Left ventricle myocardium inferior (tissue), 1 donor: ENCODE measurements around the gene EFNA2. TPM values are rescaled to one million over a fixed set of nuclear protein-coding genes. Genes with fewer than 3 reads are reported as not detected.

ENCODE experiments used
- DNase-seq: peaks from one replicate; pipeline ENCODE4 v3.0.0-alpha.2; 2020
- H3K27ac ChIP-seq: fragments of 200-600 bp; replicated peaks from 2 replicates; pipeline ENCODE4 v1.8.0; 2021
- H3K27me3 ChIP-seq: fragments of 200-600 bp; 2 replicates; pipeline ENCODE4 v1.8.0; 2021; ENCODE audit warnings: low read depth
- H3K36me3 ChIP-seq: fragments of 200-600 bp; 2 replicates; pipeline ENCODE4 v1.8.0; 2021
- H3K4me1 ChIP-seq: fragments of 200-600 bp; 2 replicates; pipeline ENCODE4 v1.8.0; 2021
- H3K4me3 ChIP-seq: fragments of 200-600 bp; 2 replicates; pipeline ENCODE4 v1.8.0; 2021; ENCODE audit warnings: mild to moderate bottlenecking, moderate library complexity
- H3K9me3 ChIP-seq: fragments of 200-600 bp; replicated peaks from 2 replicates; pipeline ENCODE4 v1.8.0; 2021
- intact Hi-C: fragments of 100-400 bp; cut with micrococcal nuclease; formaldehyde crosslinking; loops from one replicate; pipeline ENCODE4 v1.11.0; 2022
- total RNA-seq: library from RNA; stranded (reverse); fragmentation: NEBNext Ultra II Directional; extraction: Animal tissue kit (Norgen Biotek cat#: 25700); gene quantifications from one replicate; pipeline ENCODE4 v1.2.1, GENCODE V29; 2021
- TF ChIP-seq, protein P1 (sequence below): fragments of 200-600 bp; IDR thresholded peaks from 2 replicates; pipeline ENCODE4 v1.8.0; 2021; ENCODE audit warnings: antibody characterized with exemption, mild to moderate bottlenecking, borderline replicate concordance
- donor health status: DM: no; HTN: yes; CAD: no; lungs with severe emphysema.

EFNA2 gene
- total RNA-seq, 1 donor from 2014 or later, result not detected

DNA sequence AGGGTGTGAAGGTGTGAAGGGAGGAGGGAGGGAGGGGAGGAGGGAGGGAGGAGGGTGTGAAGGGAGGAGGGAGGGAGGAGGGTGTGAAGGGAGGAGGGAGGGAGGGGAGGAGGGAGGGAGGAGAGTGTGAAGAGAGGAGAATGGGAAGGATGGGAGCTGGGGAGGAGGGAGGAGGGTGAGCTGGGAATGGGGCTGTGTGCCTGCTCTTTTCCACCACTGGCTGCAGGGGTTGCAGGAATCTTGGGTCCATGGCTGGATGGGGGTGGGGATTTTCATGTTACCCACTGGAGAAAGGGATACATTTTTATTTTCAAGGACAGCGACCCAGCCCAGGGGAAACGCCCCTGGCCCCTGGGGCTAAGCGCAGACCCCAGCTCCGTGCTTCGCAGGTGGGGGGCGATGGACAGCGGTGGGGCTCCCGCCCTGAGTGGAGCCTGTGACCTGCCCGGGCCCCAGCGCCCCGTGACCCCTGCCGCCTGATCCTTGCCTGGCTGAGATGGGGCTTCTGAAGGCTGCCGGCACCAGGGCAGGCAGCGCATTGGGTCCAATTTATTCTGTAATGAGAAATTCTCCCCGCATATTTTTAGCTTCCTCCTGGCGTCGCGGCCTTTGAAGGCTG, 3.0 kb upstream of the EFNA2 start:
- Histone ChIP-seq H3K36me3 (peaks cover 9% of the 10 kb centered on the region), H3K27ac (no peak overlapping the region), H3K4me3 (no peak overlapping the region), H3K27me3 (peaks cover 46% of the 10 kb centered on the region), H3K4me1 (peaks cover 20% of the 10 kb centered on the region), H3K9me3 (no peaks in the 10 kb centered on the region)
- no peak for DNase-seq
- TF ChIP-seq, protein P1, sequence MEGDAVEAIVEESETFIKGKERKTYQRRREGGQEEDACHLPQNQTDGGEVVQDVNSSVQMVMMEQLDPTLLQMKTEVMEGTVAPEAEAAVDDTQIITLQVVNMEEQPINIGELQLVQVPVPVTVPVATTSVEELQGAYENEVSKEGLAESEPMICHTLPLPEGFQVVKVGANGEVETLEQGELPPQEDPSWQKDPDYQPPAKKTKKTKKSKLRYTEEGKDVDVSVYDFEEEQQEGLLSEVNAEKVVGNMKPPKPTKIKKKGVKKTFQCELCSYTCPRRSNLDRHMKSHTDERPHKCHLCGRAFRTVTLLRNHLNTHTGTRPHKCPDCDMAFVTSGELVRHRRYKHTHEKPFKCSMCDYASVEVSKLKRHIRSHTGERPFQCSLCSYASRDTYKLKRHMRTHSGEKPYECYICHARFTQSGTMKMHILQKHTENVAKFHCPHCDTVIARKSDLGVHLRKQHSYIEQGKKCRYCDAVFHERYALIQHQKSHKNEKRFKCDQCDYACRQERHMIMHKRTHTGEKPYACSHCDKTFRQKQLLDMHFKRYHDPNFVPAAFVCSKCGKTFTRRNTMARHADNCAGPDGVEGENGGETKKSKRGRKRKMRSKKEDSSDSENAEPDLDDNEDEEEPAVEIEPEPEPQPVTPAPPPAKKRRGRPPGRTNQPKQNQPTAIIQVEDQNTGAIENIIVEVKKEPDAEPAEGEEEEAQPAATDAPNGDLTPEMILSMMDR, result no peak
- intact Hi-C loops, result no loop called here

DNA sequence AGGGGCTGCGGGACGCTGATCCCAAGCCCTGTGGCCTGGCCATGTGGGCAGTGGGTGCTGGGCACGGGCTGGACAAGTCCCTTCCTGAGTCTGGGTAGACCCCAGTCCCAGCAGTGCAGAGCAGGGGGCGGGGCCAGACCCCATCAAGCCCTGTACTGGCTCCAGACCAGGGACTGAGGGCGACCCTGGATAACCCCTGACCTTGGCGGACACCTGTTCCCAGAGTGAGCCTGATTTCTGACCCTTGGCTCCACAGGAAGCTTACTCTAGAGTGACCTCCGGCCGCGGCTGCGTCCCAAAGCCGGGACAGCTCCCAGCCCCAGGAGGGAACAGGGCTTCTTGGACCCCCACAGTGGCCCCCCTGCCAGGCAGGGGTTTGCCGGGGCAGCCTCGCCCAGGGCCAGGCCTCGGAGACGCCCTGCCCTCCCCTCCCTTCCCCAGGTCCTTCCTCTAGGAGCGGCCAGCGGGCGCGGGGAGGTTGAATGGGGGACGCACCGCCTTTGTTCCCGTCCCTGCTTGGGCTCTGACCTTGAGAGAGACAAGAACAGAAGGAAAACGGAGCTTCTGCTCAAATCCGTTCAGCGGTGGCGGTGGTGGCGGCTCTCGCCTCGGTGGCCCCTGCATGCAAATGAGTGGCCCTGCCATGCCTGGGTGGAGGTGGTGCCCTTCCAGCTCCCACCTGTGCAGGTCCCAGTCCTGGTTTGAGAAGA, 2.3 kb upstream of the EFNA2 start:
- H3K27ac ChIP-seq, result no peak overlapping the region
- peaks cover 20% of the 10 kb centered on the region for H3K4me1 ChIP-seq

DNA sequence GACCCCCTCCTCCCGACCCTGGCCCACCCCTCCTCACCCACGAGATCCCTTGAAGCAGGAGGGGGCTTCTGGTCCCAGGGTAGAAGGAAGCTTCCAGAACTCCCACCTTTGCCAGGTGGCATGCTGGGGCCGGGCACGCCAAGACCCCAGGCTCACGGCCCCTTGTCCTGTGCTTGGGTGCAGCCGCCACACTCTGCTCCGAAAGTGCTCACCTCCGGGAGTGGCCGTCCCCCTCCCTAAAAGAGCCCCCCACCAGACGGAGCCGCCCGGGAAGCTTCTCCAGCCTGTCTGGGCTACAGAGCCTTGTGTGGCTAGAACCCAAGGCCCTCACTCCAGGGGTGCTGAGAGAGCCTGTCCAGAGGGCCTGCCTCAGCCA, 1.8 kb upstream of the EFNA2 start:
- TF ChIP-seq, protein P1, result no peak
- Histone ChIP-seq H3K27ac (no peak overlapping the region), H3K4me3 (no peak overlapping the region), H3K9me3 (no peaks in the 10 kb centered on the region), H3K36me3 (peaks cover 6% of the 10 kb centered on the region), H3K27me3 (peaks cover 58% of the 10 kb centered on the region), H3K4me1 (peaks cover 20% of the 10 kb centered on the region)
- intact Hi-C loops, result no loop called here
- no peak for DNase-seq

More for the DNA sequence above, 2.3 kb upstream of the EFNA2 start:
- H3K4me3 ChIP-seq, result no peak overlapping the region
- intact Hi-C loops, result no loop called here
- H3K27me3 ChIP-seq, result peaks cover 53% of the 10 kb centered on the region
- TF ChIP-seq, protein P1, result no peak
- no peaks in the 10 kb centered on the region for H3K9me3 ChIP-seq
- peaks cover 9% of the 10 kb centered on the region for H3K36me3 ChIP-seq
- no peak for DNase-seq

DNA sequence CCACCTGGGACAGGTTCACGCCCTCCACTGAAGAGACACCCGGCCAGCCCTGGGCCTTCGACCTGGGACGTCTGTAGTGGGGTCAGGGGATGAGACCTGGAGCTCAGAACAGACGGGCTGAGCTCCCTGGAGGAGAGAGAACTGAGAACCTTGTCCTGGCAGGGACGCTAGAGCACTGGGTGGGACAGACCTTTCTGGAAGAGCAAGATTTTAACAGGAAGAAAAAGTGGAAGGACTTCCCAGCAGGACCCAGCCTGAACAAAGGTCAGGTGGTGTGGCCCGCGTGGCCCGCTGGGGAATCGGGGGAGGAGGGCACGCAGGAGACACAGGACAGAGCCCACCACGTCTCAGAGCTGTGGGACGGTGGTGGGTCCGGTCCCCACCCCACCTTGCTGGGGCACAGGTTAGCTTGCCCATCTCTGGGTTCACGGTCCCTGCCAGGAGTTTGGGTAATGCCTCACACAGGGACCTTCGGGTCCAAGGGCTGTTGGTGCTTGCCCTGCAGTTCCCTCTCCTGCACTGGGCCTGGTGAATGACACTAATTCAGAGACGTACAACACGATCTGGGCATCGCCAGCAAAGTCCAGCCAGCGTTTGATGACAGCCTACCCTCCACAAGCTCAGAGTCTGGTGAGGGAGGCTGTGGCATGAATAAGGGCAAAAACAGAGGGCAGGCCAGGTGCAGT, 1.2 kb upstream of the EFNA2 start:
- no peaks in the 10 kb centered on the region for H3K9me3 ChIP-seq
- peaks cover under 1% of the 10 kb centered on the region for H3K36me3 ChIP-seq
- H3K4me3 ChIP-seq, result no peak overlapping the region
- peaks cover 19% of the 10 kb centered on the region for H3K4me1 ChIP-seq
- no peak overlapping the region for H3K27ac ChIP-seq
- intact Hi-C loops, result no loop called here
- H3K27me3 ChIP-seq, result peaks cover 64% of the 10 kb centered on the region
- TF ChIP-seq, protein P1, result no peak
- no peak for DNase-seq

DNA sequence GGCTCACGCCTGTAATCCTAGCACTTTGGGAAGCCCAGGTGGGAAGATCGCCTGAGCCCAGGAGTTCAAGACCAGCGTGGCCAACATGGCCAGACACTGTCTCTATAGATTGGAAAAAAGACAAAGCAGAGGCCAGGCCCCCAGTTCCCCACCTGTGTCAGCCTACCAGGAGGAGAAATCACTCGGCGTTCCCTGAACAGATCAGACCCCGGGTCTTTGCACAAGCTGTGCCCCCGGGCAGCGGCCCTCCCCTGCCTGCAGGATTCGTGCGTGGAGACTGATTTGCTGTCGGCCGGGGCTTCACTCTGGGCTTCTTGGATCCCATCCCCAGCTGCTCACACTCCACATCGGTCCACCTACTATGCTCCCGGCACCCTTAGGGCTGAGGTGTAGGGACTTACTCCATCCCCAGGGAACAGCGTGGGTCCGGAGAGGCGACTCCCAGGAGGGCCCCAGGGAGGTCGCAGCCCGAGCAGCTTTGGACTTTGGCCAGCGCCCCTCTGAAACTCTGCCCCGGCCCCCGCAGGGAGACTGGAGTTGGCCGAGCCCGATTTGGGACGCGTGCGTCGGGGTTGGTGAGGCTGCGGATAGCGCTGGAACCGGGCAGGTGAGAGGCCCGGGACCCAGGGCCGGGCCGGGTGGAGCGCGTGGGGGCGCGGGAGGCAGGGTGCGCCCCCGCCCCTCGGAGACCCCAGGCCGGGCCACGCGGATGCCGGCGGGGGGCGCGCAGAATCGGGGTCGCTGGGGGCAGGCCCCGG, 515 bp upstream of the EFNA2 start:
- Histone ChIP-seq H3K27me3 (peaks cover 71% of the 10 kb centered on the region), H3K4me1 (peaks cover 12% of the 10 kb centered on the region), H3K9me3 (no peaks in the 10 kb centered on the region), H3K27ac (no peak overlapping the region), H3K4me3 (no peak overlapping the region), H3K36me3 (no peaks in the 10 kb centered on the region)
- TF ChIP-seq, protein P1, result no peak
- no peak for DNase-seq
- intact Hi-C loops, result no loop called here
